IMR-90 (cell line): ENCODE measurements around the gene PPFIA2. TPM values are rescaled to one million over a fixed set of nuclear protein-coding genes. Genes with fewer than 3 reads are reported as not detected.

Source experiments
- ATAC-seq: fragments of 200-7000 bp; cut with Tn5 transposase; 2 replicates; pipeline ENCODE4 v1.9.1; 2020; ENCODE audit warnings: low read depth, mild to moderate bottlenecking, moderate library complexity
- BruUV-seq: library from RNA; stranded (reverse); fragments of 400-500 nt; replicated peaks from 2 replicates; lab custom pipeline; 2021; lab: Mats Ljungman, UMichigan
- CTCF ChIA-PET: fragments of 300-600 bp; formaldehyde crosslinking; extraction: SDS; loops from one replicate; lab custom pipeline; 2021; ENCODE audit warnings: antibody characterized with exemption; lab: Yijun Ruan, JAX
- POLR2A ChIA-PET: fragments of 300-600 bp; sonication (Branson Sonifier 250); formaldehyde crosslinking; loops from one replicate; lab custom pipeline; 2022; ENCODE audit warnings: antibody characterized with exemption; ENCODE audit not compliant: unreplicated experiment; lab: Charles Lee
- DNase-seq: peaks from one replicate; pipeline ENCODE4 v3.0.0; 2013
- H2AFZ ChIP-seq: replicated peaks from 2 replicates; pipeline ENCODE3; 2013; ENCODE audit warnings: low read length, mild to moderate bottlenecking; ENCODE audit not compliant: poor library complexity
- H2AK5ac ChIP-seq: 2 replicates; pipeline ENCODE4 v1.6.1; 2013; ENCODE audit warnings: low read depth, low read length, inconsistent platforms
- H2AK9ac ChIP-seq: replicated peaks from 2 replicates; pipeline ENCODE3; 2013; ENCODE audit warnings: mild to moderate bottlenecking, low read depth, low read length, moderate library complexity; ENCODE audit not compliant: poor library complexity
- H2BK120ac ChIP-seq: 2 replicates; pipeline ENCODE4 v1.6.1; 2013; ENCODE audit warnings: low read depth, low read length, inconsistent platforms
- H2BK15ac ChIP-seq: 3 replicates; pipeline ENCODE4 v1.6.1; 2013; ENCODE audit warnings: low read depth, low read length, inconsistent platforms
- H2BK20ac ChIP-seq: 2 replicates; pipeline ENCODE4 v1.6.1; 2013; ENCODE audit warnings: low read depth, mild to moderate bottlenecking, inconsistent platforms, low read length, moderate library complexity
- H2BK5ac ChIP-seq: 2 replicates; pipeline ENCODE4 v1.6.1; 2013; ENCODE audit warnings: mild to moderate bottlenecking, low read depth, low read length, inconsistent platforms; ENCODE audit not compliant: poor library complexity, severe bottlenecking
- H3K14ac ChIP-seq: replicated peaks from 2 replicates; pipeline ENCODE4 v1.6.1; 2013; ENCODE audit warnings: low read depth, low read length, inconsistent platforms
- H3K18ac ChIP-seq: 2 replicates; pipeline ENCODE4 v1.6.1; 2013; ENCODE audit warnings: low read depth, low read length, control low read depth
- H3K23ac ChIP-seq: 2 replicates; pipeline ENCODE4 v1.6.1; 2013; ENCODE audit warnings: low read depth, low read length, inconsistent platforms
- H3K27ac ChIP-seq: 2 replicates; pipeline ENCODE4 v1.5.1; 2013; ENCODE audit warnings: mild to moderate bottlenecking, control low read depth, low read length; ENCODE audit not compliant: insufficient read depth
- H3K27me3 ChIP-seq: 2 replicates; pipeline ENCODE4 v1.6.1; 2013; ENCODE audit warnings: low read length; ENCODE audit not compliant: control insufficient read depth, insufficient read depth
- H3K36me3 ChIP-seq: 2 replicates; pipeline ENCODE4 v1.6.1; 2013; ENCODE audit warnings: low read length, mixed read lengths; ENCODE audit not compliant: control insufficient read depth, insufficient read depth
- H3K4ac ChIP-seq: 2 replicates; pipeline ENCODE4 v1.6.1; 2013; ENCODE audit warnings: low read depth, low read length, inconsistent platforms
- H3K4me1 ChIP-seq: 2 replicates; pipeline ENCODE4 v1.6.1; 2013; ENCODE audit warnings: low read length, mixed read lengths; ENCODE audit not compliant: control insufficient read depth, insufficient read depth
- H3K4me2 ChIP-seq: 2 replicates; pipeline ENCODE4 v1.6.1; 2013; ENCODE audit warnings: low read depth, mild to moderate bottlenecking, control low read depth, low read length, moderate library complexity
- H3K4me3 ChIP-seq: 2 replicates; pipeline ENCODE4 v1.5.1; 2013; ENCODE audit warnings: low read depth, mild to moderate bottlenecking, control low read depth, low read length, moderate library complexity; ENCODE audit not compliant: insufficient read depth
- H3K56ac ChIP-seq: 2 replicates; pipeline ENCODE4 v1.6.1; 2013; ENCODE audit warnings: low read length, inconsistent platforms; ENCODE audit not compliant: insufficient read depth; ENCODE audit errors: extremely low read depth
- H3K79me1 ChIP-seq, 2 experiments: 2 replicates each; pipeline ENCODE4 v1.6.1; 2013; ENCODE audit warnings: low read length in 2 of 2, inconsistent platforms in 1 of 2, low read depth in 1 of 2
- H3K9ac ChIP-seq: 2 replicates; pipeline ENCODE4 v1.6.1; 2013; ENCODE audit warnings: low read depth, low read length, control low read depth
- H3K9me1 ChIP-seq: 2 replicates; pipeline ENCODE4 v1.6.1; 2013; ENCODE audit warnings: low read length, inconsistent platforms; ENCODE audit not compliant: insufficient read depth
- H3K9me3 ChIP-seq: 2 replicates; pipeline ENCODE4 v1.6.1; 2013; ENCODE audit warnings: low read length; ENCODE audit not compliant: control insufficient read depth, insufficient read depth
- H4K20me1 ChIP-seq: 2 replicates; pipeline ENCODE4 v1.6.1; 2013; ENCODE audit warnings: low read length, inconsistent platforms; ENCODE audit not compliant: insufficient read depth
- H4K5ac ChIP-seq: 2 replicates; pipeline ENCODE4 v1.6.1; 2013; ENCODE audit warnings: mild to moderate bottlenecking, low read depth, low read length, control low read depth
- H4K8ac ChIP-seq, 2 experiments: 2 replicates each; pipeline ENCODE4 v1.6.1; 2013; ENCODE audit warnings: low read depth in 2 of 2, low read length in 2 of 2, control low read depth in 1 of 2, inconsistent platforms in 1 of 2
- H4K91ac ChIP-seq: 2 replicates; pipeline ENCODE4 v1.6.1; 2013; ENCODE audit warnings: low read depth, low read length, inconsistent platforms; ENCODE audit not compliant: insufficient read depth
- BHLHE40 ChIP-seq: fragments of 150-350 bp; IDR thresholded peaks from 2 replicates; pipeline ENCODE4 v1.6.1; 2016; ENCODE audit warnings: mild to moderate bottlenecking, low read depth, low read length
- CHD1 ChIP-seq: IDR thresholded peaks from 2 replicates; pipeline ENCODE4 v1.6.1; 2012; ENCODE audit warnings: low read depth, low read length, improper control_type of control experiment
- CTCF ChIP-seq: conservative IDR thresholded peaks from 2 replicates; pipeline ENCODE4 v1.5.1; 2012; ENCODE audit warnings: mild to moderate bottlenecking, low read depth, low read length, improper control_type of control experiment
- FOS ChIP-seq: fragments of 150-350 bp; IDR thresholded peaks from 2 replicates; pipeline ENCODE4 v1.6.1; 2016; ENCODE audit warnings: low read depth, low read length
- SMC3 ChIP-seq: fragments of 150-350 bp; IDR thresholded peaks from 2 replicates; pipeline ENCODE4 v1.6.1; 2016; ENCODE audit warnings: low read depth, mild to moderate bottlenecking, antibody characterized with exemption, low read length, moderate library complexity
- WGBS, 2 experiments: methylation state at CpG; one replicate each; pipeline versions ENCODE4 v1.1.5 to v1.1.7; 2013; ENCODE audit warnings: missing lambda C conversion rate in 2 of 2; ENCODE audit not compliant: insufficient read length in 1 of 2; ENCODE audit errors: extremely low coverage in 2 of 2; 5-methylcytosine and 5-hydroxymethylcytosine counted together
- dilution Hi-C: fragments of 300-500 bp; cut with HindIII; formaldehyde crosslinking; loops from one replicate; pipeline ENCODE4 v1.14.3; 2018; ENCODE audit warnings: low sequenced_read_pairs; ENCODE audit not compliant: unreplicated experiment
- in situ Hi-C: fragments of 300-500 bp; cut with MboI; formaldehyde crosslinking; loops from 3 replicates; pipeline ENCODE4 v1.14.3; 2019; ENCODE audit warnings: low sequenced_read_pairs, inconsistent platforms, mixed read lengths
- intact Hi-C: fragments of 100-400 bp; cut with micrococcal nuclease; formaldehyde crosslinking; loops from 2 replicates; pipeline ENCODE4 v1.10.0; 2022
- polyA plus RNA-seq, 3 experiments: library from polyadenylated mRNA; depleted of rRNA; stranded (reverse); fragments of >200 nt; gene quantifications; 2 replicates each; pipeline ENCODE4 v1.2.3, GENCODE V29; 2012; ENCODE audit warnings: low replicate concordance in 1 of 3
- total RNA-seq: library from RNA; depleted of rRNA; stranded (reverse); fragments of >200 nt; gene quantifications from 2 replicates; pipeline ENCODE4 v1.2.3, GENCODE V29; 2012

Gene PPFIA2
- total and polyA plus RNA-seq, 2 of the 4 experiments (the other 2 are of a cell fraction): 0.29 to 1.3 TPM

GRCh38 chr12:81492131-81492720, 266.9 kb downstream of the PPFIA2 start:
- no TSS peak for BruUV-seq
- no peak for TF ChIP-seq BHLHE40
- TF ChIP-seq CHD1: no peak
- TF ChIP-seq CTCF: no peak
- TF ChIP-seq FOS: no peak
- TF ChIP-seq SMC3: no peak
- CTCF ChIA-PET: no interaction called here

More at GRCh38 chr12:81492131-81492720, 266.9 kb downstream of the PPFIA2 start:
- POLR2A ChIA-PET: no interaction called here
- H3K9me1 ChIP-seq: no peaks in the 10 kb centered on the region
- H3K4me3 ChIP-seq: no peak overlapping the region
- no peaks in the 10 kb centered on the region for H3K79me1 ChIP-seq
- intact Hi-C loops (no loop called here), in situ Hi-C loops (no loop called here), dilution Hi-C loops (no loop called here)
- no peak overlapping the region for H3K56ac ChIP-seq
- DNase-seq (no peak), ATAC-seq (no peak)
- H2BK15ac ChIP-seq: no peak overlapping the region
- no peak overlapping the region for H2AFZ ChIP-seq
- H4K91ac ChIP-seq: no peak overlapping the region
- no peaks in the 10 kb centered on the region for H3K36me3 ChIP-seq
- H3K4ac ChIP-seq: no peak overlapping the region
- no peaks in the 10 kb centered on the region for H4K20me1 ChIP-seq
- H3K4me2 ChIP-seq: no peak overlapping the region
- no peaks in the 10 kb centered on the region for H3K27me3 ChIP-seq
- WGBS, 2 experiments: 0% methylated on average over 1 of the region's 2 CpGs; no CpG with 5 or more reads in 1 of the 2 experiments
- no peak overlapping the region for H2BK5ac ChIP-seq
- H3K23ac ChIP-seq: no peak overlapping the region
- no peak overlapping the region for H3K18ac ChIP-seq
- no peak overlapping the region for H2AK5ac ChIP-seq
- H3K9me3 ChIP-seq: no peaks in the 10 kb centered on the region
- H2AK9ac ChIP-seq: no peak overlapping the region
- H3K14ac ChIP-seq: no peak overlapping the region
- H4K5ac ChIP-seq: no peak overlapping the region
- no peak overlapping the region for H4K8ac ChIP-seq
- no peaks in the 10 kb centered on the region for H3K4me1 ChIP-seq
- no peak overlapping the region for H3K27ac ChIP-seq
- H2BK20ac ChIP-seq: no peak overlapping the region
- H2BK120ac ChIP-seq: no peak overlapping the region
- H3K9ac ChIP-seq: no peak overlapping the region
